GM21717 (cell line): ENCODE measurements around the gene PRELID2.
"Not testable (repeated sequence)": the region's sequence is repeated elsewhere in the genome, so short reads cannot be mapped to it uniquely, and the experiment has no call there.

Experiments
- ATAC-seq: cut with Tn5 transposase; IDR thresholded peaks from one replicate; pipeline ENCODE4 v1.9.1; 2021; ENCODE audit warnings: mild to moderate bottlenecking, moderate library complexity; ENCODE audit not compliant: unreplicated experiment

PRELID2 gene

GRCh38 chr5:145798503-145798902, 36.6 kb downstream of the PRELID2 start:
- ATAC-seq, result not testable (repeated sequence)

- ATAC-seq, result no peak
Measured at GRCh38 chr5:145797336-145797735, 37.8 kb downstream of the PRELID2 start.

GRCh38 chr5:145796318-145796717, 38.8 kb downstream of the PRELID2 start:
- no peak for ATAC-seq

GRCh38 chr5:145793574-145793973, 41.6 kb downstream of the PRELID2 start:
- no peak for ATAC-seq

- ATAC-seq, result no peak
Measured at GRCh38 chr5:145792840-145793239, 42.3 kb downstream of the PRELID2 start.

GRCh38 chr5:145791866-145792265, 43.3 kb downstream of the PRELID2 start:
- ATAC-seq, result no peak

- ATAC-seq, result no peak
Measured at GRCh38 chr5:145787996-145788395, 47.1 kb downstream of the PRELID2 start.

GRCh38 chr5:145787507-145787906, 47.6 kb downstream of the PRELID2 start:
- ATAC-seq, result no peak

- no peak for ATAC-seq
Measured at GRCh38 chr5:145787001-145787400, 48.1 kb downstream of the PRELID2 start.

- ATAC-seq, result no peak
Measured at GRCh38 chr5:145780982-145781381, 54.2 kb downstream of the PRELID2 start.

GRCh38 chr5:145778144-145778900, 56.8 kb downstream of the PRELID2 start:
- ATAC-seq, result no peak

GRCh38 chr5:145777445-145778063, 57.6 kb downstream of the PRELID2 start:
- ATAC-seq, result no peak

GRCh38 chr5:145776886-145777285, 58.3 kb downstream of the PRELID2 start:
- no peak for ATAC-seq

- no peak for ATAC-seq
Measured at GRCh38 chr5:145775893-145776444, 59.2 kb downstream of the PRELID2 start.

GRCh38 chr5:145775411-145775810, 59.7 kb downstream of the PRELID2 start:
- ATAC-seq, result no peak

GRCh38 chr5:145774442-145774841, 60.7 kb downstream of the PRELID2 start:
- ATAC-seq, result no peak

GRCh38 chr5:145772466-145772865, 62.7 kb downstream of the PRELID2 start:
- no peak for ATAC-seq

GRCh38 chr5:145768863-145769262, 66.3 kb downstream of the PRELID2 start:
- no peak for ATAC-seq

GRCh38 chr5:145764325-145764724, 70.8 kb downstream of the PRELID2 start:
- no peak for ATAC-seq

- ATAC-seq, result no peak
Measured at GRCh38 chr5:145762833-145763232, 72.3 kb downstream of the PRELID2 start.

- no peak for ATAC-seq
Measured at GRCh38 chr5:145761254-145761653, 73.9 kb downstream of the PRELID2 start.

GRCh38 chr5:145760660-145761059, 74.5 kb downstream of the PRELID2 start:
- no peak for ATAC-seq
